Glutamatergic neuron (in vitro differentiated cells): ENCODE data around the gene C5orf58. TPM values are rescaled to one million over a fixed set of nuclear protein-coding genes. Genes with fewer than 3 reads are reported as not detected.
A peak's percentile ranks its signal among the peaks of the same experiment; 100 is the strongest.

Source experiments
- DNase-seq: peaks from one replicate; pipeline ENCODE4 v3.0.0; 2022
- H3K27ac Mint-ChIP-seq: one replicate; pipeline ENCODE4 v1.8.0; 2020; ENCODE audit warnings: mild to moderate bottlenecking, mixed read lengths, inconsistent platforms; ENCODE audit not compliant: unreplicated experiment
- H3K27me3 Mint-ChIP-seq: one replicate; pipeline ENCODE4 v1.8.0; 2020; ENCODE audit warnings: mild to moderate bottlenecking, moderate library complexity, mixed read lengths, inconsistent platforms; ENCODE audit not compliant: unreplicated experiment
- H3K36me3 Mint-ChIP-seq: one replicate; pipeline ENCODE4 v1.8.0; 2020; ENCODE audit warnings: mild to moderate bottlenecking, mixed read lengths, inconsistent platforms; ENCODE audit not compliant: unreplicated experiment
- H3K4me1 Mint-ChIP-seq: one replicate; pipeline ENCODE4 v1.8.0; 2020; ENCODE audit warnings: mild to moderate bottlenecking, low read depth, mixed read lengths, inconsistent platforms; ENCODE audit not compliant: unreplicated experiment
- H3K4me3 Mint-ChIP-seq: one replicate; pipeline ENCODE4 v1.8.0; 2020; ENCODE audit warnings: mild to moderate bottlenecking, mixed read lengths, inconsistent platforms; ENCODE audit not compliant: unreplicated experiment
- H3K9me3 Mint-ChIP-seq: one replicate; pipeline ENCODE4 v1.8.0; 2020; ENCODE audit warnings: mild to moderate bottlenecking, moderate library complexity, mixed read lengths, inconsistent platforms; ENCODE audit not compliant: unreplicated experiment
- CTCF ChIP-seq: fragments of 200-600 bp; sonication (generic); IDR thresholded peaks from one replicate; pipeline ENCODE4 v1.5.0; 2021; ENCODE audit not compliant: partially characterized antibody, unreplicated experiment
- total RNA-seq: library from RNA; stranded (reverse); fragmentation: NEBNext Ultra II Directional; extraction: Animal tissue kit (Norgen Biotek cat#: 25700); gene quantifications from one replicate; pipeline ENCODE4 v1.2.1, GENCODE V29; 2021; ENCODE audit not compliant: unreplicated experiment

Gene C5orf58
- total RNA-seq, 1 donor from 2014 or later, result not detected

GRCh38 chr5:170226129-170226615, 6.6 kb upstream of the C5orf58 start:
- peaks cover 30% of the 10 kb centered on the region for H3K4me1 Mint-ChIP-seq
- no peaks in the 10 kb centered on the region for H3K9me3 Mint-ChIP-seq
- no peak for DNase-seq
- TF ChIP-seq CTCF, result no peak
- peak overlapping the region; percentile 2 for H3K4me3 Mint-ChIP-seq
- H3K27ac Mint-ChIP-seq, result no peak overlapping the region
- no peaks in the 10 kb centered on the region for H3K36me3 Mint-ChIP-seq
- no peaks in the 10 kb centered on the region for H3K27me3 Mint-ChIP-seq

GRCh38 chr5:170226661-170227060, 6.1 kb upstream of the C5orf58 start:
- peaks cover 30% of the 10 kb centered on the region for H3K4me1 Mint-ChIP-seq
- no peak overlapping the region for H3K4me3 Mint-ChIP-seq
- no peak for TF ChIP-seq CTCF
- no peaks in the 10 kb centered on the region for H3K36me3 Mint-ChIP-seq
- no peak overlapping the region for H3K27ac Mint-ChIP-seq
- no peak for DNase-seq
- H3K27me3 Mint-ChIP-seq, result no peaks in the 10 kb centered on the region
- H3K9me3 Mint-ChIP-seq, result no peaks in the 10 kb centered on the region

GRCh38 chr5:170228762-170229435, 3.9 kb upstream of the C5orf58 start:
- H3K27me3 Mint-ChIP-seq, result no peaks in the 10 kb centered on the region
- H3K4me1 Mint-ChIP-seq, result peaks cover 27% of the 10 kb centered on the region
- H3K36me3 Mint-ChIP-seq, result no peaks in the 10 kb centered on the region
- no peak overlapping the region for H3K27ac Mint-ChIP-seq
- no peak overlapping the region for H3K4me3 Mint-ChIP-seq
- DNase-seq, result no peak
- no peaks in the 10 kb centered on the region for H3K9me3 Mint-ChIP-seq
- TF ChIP-seq CTCF, result no peak

GRCh38 chr5:170233358-170233892, 640 bp downstream of the C5orf58 start:
- DNase-seq, result no peak
- H3K9me3 Mint-ChIP-seq, result no peaks in the 10 kb centered on the region
- peaks cover 8% of the 10 kb centered on the region for H3K4me1 Mint-ChIP-seq
- no peak overlapping the region for H3K4me3 Mint-ChIP-seq
- no peak for TF ChIP-seq CTCF
- no peak overlapping the region for H3K27ac Mint-ChIP-seq
- H3K36me3 Mint-ChIP-seq, result no peaks in the 10 kb centered on the region
- no peaks in the 10 kb centered on the region for H3K27me3 Mint-ChIP-seq
